NCI-H146 (cell line): ENCODE measurements around the gene CD4.

ENCODE experiments used
- DNase-seq: peaks from one replicate; lab custom pipeline; 2025; lab: John Stamatoyannopoulos, UW

CD4 gene

DNA sequence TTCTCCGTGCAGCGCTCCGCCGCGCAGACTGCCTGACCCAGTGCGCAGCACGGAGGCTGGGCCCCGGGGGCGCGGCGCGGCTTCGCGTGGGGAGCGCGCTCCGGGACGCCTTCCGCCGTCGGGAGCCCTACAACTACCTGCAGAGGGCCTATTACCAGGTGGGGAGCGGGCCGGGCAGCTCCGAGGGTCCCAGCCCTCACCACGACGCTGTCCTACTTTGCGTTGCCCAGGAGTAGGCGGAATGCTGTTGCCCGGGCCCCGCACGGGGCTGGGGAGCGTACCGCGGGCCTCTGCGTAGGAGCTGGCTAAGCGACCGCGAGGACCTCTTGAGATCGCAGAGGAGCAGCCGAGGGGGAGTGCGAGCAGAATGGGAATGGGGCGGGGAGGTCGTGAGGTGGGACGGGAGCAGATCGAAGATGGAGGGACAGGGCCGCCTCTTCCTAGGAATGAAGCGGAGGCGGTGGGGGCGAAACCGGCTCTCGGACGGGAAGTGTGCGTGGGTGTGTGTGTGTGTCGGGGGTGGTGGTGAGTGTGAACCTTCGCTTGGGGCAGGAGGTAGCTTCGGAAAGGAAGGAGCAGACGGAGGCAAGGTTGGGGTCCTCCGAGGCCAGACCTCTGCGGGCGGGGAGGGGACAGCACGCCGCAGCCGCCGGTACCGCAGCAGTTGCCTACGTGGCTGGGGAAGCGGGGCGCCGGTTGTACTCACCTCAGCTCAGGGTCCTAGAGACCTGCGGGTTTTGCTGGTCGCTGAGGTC is 39.6 kb downstream of the CD4 start:
- peak; percentile 78 for DNase-seq

DNA sequence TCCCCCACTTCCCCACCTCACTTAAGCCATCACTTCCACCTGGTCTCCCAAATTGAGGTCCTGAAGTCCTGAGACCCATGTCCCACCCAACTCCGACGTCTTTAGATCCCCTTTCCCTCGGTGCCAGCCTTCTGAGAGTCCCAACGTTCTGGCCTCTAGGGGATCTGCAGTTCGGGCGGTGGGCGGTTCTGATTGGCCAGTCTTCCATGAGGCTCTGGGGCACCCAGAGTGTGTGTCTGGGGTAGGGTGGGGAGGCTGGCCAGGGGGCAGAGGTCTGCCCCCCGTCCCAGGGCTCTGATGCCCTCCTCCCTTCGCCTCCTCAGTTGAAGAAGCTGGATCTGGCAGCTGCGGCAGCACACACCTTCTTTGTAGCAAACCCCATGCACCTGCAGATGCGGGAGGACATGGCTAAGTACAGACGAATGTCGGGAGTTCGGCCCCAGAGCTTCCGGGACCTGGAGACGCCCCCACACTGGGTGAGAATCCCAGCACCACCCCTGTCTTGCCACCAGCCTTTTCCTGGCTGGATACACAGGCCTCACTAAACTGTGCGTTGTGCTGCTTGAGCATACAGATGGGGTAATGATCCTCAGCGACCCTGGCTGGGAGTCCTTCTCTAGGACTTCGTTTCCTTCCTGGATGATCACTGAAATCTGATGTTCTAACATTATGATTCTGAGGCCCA is 40.4 kb downstream of the CD4 start:
- no peak for DNase-seq

DNA sequence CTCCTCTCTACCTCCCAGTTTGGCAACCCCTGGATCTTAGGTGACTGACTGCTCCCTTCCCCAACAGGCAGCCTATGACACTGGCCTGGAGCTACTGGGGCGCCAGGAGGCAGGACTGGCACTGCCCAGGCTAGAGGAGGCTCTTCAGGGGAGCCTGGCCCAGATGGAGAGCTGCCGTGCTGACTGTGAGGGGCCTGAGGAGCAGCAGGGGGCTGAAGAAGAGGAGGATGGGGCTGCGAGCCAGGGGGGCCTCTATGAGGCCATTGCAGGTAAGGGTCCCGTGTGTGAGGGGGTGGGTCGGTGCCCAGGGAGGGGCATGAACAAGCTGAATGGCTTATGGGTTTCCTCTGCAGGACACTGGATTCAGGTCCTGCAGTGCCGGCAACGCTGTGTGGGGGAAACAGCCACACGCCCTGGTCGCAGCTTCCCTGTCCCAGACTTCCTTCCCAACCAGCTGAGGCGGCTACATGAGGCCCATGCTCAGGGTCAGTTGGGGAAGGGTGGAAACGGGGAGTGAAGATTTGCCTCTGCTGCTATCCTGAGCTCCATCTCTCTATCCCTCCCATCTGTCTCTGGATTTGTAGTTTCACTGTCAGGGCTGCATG is 41.1 kb downstream of the CD4 start:
- no peak for DNase-seq

DNA sequence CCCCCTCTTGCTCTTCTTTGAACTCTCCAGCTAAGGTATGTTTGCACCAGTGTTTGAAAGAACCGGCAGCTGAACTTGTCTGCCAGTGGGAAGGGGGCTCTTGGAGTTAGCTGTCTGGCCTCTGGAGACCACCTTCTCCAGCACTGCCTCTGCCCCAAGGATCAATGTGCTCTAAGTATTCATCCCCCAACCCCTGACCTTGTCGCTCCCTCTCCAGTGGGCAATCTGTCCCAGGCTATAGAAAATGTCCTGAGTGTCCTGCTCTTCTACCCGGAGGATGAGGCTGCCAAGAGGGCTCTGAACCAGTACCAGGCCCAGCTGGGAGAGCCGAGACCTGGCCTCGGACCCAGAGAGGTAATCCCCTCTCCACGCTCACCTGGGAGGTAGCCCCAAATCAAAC is 41.7 kb downstream of the CD4 start:
- DNase-seq: no peak

DNA sequence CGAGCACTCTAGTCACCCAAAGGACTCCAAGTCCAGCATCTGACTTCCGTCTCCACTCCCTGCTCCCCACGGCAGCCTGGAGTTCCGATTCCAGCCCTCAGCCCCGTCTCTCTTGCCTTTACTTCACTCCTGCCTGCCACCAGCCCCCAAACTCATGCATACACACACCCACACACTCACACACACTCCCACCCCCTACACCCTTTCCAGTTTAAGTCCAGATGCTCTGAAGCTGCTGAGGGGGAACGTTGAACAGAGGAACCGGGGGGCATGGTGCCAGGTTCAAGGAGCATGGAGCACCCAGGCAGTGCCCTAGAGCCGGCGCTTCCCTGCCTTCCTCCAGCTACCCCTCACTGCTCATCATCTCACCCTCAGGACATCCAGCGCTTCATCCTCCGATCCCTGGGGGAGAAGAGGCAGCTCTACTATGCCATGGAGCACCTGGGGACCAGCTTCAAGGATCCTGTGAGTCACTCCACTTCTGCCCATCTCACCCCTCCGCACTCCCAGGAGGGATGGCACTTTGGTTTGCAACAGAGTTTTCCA is 42.2 kb downstream of the CD4 start:
- no peak for DNase-seq

DNA sequence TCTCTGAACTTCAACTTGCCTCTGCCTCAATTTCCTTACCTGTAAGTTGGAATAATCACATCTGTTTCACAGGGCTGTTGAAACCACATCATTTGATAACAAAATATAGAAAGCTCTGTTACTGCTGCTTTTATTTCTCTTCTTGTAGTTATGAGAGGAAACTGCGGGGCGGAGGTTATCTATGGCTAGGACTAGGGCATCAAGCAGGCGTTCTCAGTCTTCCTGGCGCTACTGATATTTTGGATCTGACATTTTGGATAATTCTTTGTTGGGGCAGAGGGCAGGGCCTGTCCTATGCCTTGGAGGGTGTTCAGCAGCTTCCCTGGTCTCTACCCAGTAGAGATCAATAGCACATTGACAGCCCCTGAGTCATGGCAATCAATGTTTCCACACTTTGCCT is 42.8 kb downstream of the CD4 start:
- DNase-seq: no peak

DNA sequence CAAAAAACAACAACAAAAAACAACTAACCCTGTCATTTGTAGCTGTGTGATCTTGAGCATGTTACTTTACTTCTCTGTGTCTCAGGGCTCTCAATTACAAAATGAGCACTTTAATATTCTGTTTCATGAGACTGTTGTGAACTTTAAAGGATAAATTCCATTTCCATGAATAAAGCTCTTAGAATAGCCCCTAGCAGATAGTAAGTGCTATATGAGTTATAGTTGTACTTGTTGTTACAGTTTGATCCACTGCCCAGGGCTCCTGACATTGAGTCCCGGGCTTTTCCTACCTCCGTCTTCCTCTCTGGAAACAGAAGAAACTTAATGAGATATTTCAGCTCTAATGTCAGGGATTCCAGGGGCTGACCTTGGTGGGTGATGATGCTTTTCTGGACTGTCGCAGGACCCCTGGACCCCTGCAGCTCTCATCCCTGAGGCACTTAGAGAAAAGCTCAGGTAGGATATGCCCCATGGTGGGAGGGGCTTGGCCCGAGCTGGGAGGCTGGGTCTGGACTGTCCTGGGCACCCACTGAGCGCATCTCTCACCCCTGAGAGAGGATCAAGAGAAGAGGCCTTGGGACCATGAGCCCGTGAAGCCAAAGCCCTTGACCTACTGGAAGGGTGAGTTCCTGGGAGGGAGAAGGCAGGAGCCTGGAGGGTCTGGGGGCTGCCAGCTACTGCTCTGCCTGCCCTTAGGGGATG is 44.0 kb downstream of the CD4 start:
- no peak for DNase-seq

DNA sequence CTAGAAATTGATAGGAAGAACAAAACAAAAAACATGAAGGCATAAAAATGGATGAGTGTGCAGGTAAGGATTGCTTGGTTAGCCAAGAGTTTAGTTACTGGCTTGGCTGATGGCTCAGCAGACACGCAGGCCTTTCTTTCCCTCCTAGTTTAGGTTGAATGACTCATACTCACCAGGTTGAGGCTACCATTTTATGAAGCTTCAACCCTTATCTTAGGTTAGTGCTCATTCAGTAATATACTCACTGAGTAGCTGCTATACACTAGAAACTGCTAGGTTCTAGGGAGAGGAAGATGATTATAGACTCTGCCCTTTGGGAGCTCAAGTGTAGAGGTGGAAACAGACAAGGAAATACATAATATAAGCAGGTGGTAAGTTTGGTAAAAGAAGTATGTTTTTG is 44.9 kb downstream of the CD4 start:
- no peak for DNase-seq

DNA sequence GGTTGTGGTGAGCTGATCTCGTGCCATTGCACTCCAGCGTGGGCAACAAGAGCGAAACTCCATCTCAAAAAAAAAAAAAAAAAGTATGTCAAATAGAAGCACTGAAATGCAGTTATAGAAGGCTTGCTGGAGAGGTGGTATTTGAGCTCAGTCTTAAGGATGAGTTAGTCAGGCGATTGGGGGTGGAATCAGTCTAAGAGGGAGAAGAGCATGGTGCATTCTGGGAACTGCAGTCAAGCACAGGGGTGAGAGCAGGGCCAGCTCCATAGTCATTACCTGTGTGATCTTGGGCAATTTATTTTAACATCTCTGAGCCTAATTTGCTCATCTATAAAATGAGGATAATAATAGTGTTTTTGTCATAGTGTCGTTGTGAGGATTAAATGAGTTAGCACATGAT is 45.5 kb downstream of the CD4 start:
- DNase-seq: no peak

DNA sequence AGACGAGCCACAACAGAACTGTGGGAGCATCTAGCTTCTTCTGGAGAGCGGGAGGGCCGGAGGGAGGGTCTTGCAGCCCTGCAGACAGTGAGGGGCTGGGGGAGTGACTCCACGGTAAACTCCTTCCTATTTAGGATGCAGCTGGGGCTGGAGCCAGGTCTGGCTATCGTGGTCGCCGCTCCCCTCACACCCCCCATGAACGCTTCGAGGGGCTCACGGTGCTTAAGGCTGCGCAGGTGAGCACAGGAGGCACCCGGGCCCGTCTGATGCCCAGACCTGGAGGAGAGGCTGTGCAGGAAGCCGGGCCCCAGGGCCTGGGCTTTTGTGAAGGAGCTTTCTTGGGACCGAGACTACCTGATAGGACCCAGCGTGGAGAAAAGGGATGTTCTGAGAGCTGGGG is 47.5 kb downstream of the CD4 start:
- DNase-seq: no peak

DNA sequence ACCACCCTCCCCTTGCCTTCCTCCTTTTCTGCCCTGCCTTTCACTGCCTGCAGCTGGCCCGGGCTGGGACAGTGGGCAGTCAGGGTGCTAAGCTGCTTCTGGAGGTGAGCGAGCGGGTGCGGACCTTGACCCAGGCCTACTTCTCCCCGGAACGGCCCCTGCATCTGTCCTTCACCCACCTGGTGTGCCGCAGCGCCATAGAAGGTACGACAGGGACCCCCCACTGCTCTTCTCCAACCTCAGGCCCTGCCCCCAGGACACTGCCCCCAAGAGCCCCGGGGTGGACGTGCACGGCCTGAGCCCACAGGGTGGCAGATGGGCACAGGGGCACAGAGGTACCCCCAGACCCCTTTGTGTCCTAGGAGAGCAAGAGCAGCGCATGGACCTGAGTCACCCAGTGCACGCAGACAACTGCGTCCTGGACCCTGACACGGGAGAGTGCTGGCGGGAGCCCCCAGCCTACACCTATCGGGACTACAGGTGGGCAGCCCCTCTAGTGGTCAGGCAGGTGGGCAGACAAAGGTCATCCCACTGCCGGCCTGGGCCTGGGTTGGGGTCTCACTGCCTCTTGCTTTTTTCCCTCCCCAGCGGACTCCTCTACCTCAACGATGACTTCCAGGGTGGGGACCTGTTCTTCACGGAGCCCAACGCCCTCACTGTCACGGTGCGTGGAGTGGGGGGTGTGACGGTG is 48.2 kb downstream of the CD4 start:
- DNase-seq: no peak

DNA sequence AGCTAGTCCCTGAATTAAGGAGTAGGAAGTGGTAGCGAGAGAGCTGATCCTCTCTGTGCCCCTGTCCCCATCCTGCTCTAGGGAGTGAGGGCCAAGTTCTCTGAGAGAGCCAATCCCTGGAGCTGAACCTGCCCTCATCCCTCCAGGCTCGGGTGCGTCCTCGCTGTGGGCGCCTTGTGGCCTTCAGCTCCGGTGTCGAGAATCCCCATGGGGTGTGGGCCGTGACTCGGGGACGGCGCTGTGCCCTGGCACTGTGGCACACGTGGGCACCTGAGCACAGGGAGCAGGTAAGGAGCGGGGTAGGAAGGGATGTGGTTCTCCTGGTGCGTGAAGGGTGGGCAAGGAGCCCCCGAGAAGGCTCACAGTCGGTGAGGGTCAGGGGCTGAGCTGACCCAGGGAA is 49.5 kb downstream of the CD4 start:
- DNase-seq: no peak

DNA sequence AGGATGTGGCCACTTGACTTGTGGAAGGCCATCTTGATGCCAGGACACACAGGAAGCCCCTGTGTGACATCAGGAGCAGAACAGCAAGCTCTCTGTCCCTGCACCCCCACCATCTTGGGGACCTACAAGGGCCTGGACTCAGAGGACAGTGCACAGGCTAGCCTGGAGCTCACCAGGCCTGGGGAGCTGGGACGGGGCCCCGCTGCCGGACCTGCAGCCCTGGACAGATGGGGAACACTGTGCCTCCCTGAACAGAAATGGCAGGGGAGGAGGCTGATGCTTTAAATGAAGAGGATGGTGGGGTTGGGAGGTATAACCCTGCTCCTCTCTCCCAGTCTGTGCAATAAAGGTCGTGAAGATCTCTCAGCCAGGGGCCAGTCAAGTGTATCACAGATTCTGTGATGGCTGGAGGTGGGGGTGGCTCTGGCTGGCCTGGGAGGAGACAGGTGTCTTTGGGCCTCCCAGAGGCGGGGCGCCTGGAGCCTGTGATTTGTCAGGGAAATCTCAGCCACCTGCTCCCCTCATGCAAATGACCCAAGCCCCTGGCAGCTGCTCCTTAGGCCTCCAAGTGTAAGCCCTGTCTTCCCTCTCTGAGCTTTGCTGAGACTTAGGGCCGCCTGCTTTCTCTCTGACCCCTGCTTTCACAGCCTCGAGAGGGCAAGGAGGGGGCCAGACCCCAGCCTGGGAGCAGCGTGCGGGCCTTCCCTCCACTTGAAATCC is 50.3 kb downstream of the CD4 start:
- DNase-seq: peak; percentile 77

DNA sequence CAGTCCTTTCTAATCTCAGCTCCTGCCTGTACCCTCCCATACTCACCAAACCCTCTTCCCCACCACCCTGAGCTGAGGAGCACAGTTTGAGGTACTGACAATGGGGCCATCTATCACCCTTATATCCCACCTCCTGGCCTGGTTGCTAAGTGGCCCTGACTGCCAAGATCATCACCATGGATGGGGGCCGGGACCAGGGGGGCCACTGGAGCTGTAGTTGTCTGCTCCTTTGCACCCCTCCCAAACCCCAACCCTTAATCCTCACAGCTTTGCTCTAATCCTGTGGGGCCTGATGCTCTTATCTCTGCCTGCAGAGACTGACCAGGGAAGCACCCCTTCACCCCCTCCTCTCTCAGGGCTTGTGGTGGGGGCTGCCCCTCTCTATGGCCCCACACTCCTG is 51.0 kb downstream of the CD4 start:
- DNase-seq: no peak

DNA sequence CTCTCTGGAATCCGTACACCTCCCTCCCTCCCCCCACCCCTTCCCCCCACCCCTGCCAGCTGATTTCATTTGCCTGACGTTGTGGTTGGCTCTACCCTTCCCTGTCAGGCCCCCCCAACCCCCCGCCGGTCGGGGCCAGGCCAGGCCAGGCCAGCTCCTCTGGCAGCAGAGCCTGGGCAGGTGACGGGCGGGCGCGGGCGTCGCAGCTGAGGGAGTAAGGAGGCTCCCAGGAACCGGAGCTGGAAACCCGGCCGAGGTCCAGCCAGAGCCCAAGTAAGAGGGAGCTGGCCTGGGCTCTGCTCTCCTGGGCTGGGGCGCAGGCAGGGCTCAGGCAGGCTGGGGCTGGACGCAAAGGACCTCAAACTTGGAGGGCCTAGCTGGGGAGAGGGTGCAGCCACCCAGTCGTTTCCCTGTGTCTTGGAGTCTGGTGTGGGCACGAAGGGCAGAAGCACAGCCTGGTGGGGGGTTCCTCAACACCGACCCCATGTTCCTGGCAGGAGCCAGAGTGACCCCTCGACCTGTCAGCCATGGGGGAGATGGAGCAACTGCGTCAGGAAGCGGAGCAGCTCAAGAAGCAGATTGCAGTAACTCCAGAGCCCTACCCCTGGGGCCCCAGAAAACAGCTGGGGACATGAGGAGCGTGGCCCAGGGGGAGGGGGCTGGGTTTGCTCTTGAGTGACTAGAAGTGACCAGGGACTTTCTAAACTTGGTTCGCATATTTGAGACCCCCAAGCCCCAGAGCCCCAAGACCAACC is 51.6 kb downstream of the CD4 start, which contains the start of gene GNB3:
Gene GNB3 (plus strand): TSS at position 165 of the 755 bp plus-strand sequence. CDS start 363 bp downstream, at position 528.
- DNase-seq: no peak

DNA sequence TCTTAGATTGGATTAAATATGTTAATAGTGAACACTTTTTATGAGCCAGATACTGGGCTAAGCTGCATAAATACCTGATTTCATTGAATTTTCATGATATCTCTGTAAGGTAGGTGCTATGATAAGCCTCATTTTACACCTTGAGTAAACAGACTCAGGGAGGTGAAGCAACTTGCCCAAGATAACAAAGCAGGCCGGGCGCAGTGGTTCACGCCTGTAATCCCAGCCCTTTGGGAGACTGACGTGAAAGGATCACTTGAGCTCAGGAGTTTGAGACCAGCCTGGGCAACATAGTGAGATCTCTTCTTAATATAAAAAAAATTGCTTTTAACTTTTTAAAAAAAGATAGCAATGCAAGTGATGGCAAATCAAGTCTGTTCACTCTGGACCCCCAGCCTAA is 52.7 kb downstream of the CD4 start:
- DNase-seq: no peak

DNA sequence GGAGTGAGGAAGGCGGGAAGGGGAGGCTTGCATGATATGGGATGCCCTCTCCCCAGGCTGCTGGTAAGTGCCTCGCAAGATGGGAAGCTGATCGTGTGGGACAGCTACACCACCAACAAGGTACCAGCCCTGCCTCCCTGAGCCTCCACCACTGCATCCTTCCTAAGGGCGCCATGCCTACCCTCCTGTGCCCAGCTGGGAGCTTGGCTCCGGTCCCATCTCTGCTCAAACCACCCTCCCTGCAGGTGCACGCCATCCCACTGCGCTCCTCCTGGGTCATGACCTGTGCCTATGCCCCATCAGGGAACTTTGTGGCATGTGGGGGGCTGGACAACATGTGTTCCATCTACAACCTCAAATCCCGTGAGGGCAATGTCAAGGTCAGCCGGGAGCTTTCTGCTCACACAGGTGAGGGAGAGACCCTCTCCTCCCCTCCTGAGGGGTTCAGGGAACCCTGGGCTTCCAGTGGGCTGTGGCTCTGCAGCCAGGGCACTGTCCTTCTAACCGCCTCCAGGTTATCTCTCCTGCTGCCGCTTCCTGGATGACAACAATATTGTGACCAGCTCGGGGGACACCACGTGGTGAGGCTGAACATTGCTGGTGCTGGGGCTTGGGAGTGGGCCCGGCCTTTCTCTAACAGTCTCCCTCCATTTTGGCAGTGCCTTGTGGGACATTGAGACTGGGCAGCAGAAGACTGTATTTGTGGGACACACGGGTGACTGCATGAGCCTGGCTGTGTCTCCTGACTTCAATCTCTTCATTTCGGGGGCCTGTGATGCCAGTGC is 54.0 kb downstream of the CD4 start:
- DNase-seq: no peak

DNA sequence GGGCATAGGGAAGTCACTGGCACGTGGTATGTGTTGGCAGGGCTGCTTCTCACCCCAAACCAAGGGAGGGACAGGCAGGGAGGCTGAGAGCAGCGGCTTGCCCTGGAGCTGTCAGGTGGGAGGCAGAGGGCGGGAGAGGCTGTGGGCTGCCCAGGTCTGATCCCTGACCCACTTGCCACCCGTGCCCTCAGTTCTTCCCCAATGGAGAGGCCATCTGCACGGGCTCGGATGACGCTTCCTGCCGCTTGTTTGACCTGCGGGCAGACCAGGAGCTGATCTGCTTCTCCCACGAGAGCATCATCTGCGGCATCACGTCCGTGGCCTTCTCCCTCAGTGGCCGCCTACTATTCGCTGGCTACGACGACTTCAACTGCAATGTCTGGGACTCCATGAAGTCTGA is 56.1 kb downstream of the CD4 start:
- DNase-seq: no peak

DNA sequence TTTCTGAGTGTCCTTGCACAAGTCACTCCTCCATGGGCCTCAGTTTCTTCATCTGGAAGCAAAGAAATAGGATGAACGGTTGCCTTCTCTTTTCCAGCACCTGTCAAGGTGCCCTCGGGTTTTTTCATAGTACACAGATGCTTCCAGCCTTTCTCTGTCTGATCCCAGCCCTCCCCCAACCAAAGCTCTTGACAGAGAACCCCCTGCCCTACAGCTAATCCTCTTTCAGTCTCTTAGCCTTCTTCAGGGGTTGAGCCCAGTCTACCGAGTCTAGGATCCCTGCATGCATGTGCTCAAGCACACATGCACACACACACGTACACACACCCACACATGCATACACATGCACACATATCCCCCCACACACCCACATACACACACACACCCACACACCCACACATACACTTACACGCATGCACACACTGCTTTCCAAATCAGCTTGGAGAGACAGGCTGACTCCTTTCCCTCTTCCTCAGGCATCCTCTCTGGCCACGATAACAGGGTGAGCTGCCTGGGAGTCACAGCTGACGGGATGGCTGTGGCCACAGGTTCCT is 57.1 kb downstream of the CD4 start:
- no peak for DNase-seq
